ENCODE results near the gene GALNT9. TPM values are rescaled to one million over a fixed set of nuclear protein-coding genes. Genes with fewer than 3 reads are reported as not detected.

Gene GALNT9
- total RNA-seq, 4 donors from 2014 or later: not detected

DNA sequence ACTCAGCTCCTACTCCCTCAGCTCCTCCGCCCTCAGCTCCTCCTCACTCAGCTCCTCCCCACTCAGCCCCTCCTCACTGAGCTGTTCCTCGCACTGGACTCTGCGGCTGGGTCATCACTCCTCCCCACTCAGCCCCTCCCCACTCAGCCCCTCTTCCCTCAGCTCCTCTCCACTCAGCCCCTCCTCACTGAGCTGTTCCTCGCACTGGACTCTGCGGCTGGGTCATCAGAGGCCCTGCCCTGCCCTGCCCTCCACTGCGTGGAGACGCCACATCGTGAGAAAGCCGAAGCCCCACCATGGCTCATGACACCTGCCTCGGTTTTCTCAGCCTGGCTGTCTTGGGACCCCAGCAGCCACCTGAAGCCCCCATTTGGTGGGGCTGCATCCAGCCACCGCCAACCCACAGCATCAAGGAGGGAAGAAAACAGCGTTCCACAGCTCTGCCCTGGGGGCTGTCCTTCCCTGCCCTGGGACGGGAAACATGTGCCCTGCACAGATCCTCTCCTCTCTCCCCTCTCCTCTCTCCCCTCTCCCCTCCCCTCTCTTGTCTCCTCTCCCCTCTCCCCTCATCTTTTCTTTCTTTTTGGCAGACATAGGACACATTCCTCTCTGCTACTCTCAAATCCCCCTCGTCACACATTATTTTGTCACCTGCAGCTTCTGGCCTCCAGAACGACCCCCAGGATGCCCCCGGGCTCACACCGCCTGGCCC is 167.4 kb downstream of the GALNT9 start:
- WGBS, 2 donors: 31 to 45% methylated on average over 17 of the region's 17 CpGs
- TF ChIP-seq POLR2A (IDR thresholded peaks at IDR 0.05): no peak
- TF ChIP-seq, protein P1, sequence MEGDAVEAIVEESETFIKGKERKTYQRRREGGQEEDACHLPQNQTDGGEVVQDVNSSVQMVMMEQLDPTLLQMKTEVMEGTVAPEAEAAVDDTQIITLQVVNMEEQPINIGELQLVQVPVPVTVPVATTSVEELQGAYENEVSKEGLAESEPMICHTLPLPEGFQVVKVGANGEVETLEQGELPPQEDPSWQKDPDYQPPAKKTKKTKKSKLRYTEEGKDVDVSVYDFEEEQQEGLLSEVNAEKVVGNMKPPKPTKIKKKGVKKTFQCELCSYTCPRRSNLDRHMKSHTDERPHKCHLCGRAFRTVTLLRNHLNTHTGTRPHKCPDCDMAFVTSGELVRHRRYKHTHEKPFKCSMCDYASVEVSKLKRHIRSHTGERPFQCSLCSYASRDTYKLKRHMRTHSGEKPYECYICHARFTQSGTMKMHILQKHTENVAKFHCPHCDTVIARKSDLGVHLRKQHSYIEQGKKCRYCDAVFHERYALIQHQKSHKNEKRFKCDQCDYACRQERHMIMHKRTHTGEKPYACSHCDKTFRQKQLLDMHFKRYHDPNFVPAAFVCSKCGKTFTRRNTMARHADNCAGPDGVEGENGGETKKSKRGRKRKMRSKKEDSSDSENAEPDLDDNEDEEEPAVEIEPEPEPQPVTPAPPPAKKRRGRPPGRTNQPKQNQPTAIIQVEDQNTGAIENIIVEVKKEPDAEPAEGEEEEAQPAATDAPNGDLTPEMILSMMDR (IDR thresholded peaks at IDR 0.05): no peak
- H3K4me1 ChIP-seq: peaks cover 12 to 20% (median 17%) of the 10 kb centered on the region in 3 donors
- intact Hi-C loops (cut with DNase I): no loop called here
- no peaks in the 10 kb centered on the region for H3K9me3 ChIP-seq
- peaks cover 0 to 29% (median 0%) of the 10 kb centered on the region in 4 donors for H3K27me3 ChIP-seq
- peak overlapping the region in 1 of 4 donors; percentile 51 for H3K4me3 ChIP-seq
- H3K27ac ChIP-seq: no peak overlapping the region
- no peak for DNase-seq
- H3K36me3 ChIP-seq: peaks cover 0 to 5% (median 0%) of the 10 kb centered on the region in 3 donors

DNA sequence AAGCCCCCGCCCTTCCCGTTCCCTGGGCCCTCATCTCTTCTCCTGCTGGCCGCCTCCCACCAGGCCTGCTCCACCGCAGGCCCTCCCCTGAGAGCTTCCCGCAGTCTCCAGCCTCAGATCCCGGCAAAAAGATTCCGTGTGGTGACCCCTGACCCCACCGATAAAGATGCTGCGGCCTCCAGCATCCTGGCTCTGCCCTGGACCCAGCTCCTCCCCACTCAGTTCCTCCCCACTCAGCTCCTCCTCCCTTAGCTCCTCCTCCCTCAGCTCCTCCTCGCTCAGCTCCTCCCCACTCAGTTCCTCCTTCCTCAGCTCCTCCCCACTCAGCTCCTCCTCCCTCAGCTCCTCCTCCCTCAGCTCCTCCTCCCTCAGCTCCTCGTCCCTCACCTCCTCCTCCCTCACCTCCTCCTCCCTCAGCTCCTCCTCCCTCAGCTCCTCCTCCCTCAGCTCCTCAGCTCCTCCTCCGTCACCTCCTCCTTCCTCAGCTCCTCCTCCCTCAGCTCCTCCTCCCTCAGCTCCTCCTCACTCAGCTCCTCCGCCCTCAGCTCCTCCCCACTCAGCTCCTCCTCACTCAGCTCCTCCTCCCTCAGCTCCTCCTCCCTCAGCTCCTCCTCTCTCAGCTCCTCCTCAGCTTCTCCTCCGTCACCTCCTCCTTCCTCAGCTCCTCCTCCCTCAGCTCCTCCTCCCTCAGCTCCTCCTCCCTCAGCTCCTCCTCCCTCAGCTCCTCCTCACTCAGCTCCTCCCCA is 168.2 kb downstream of the GALNT9 start:
- Histone ChIP-seq H3K27me3 (peaks cover 0 to 29% (median 0%) of the 10 kb centered on the region in 4 donors), H3K4me1 (peaks cover 12 to 20% (median 17%) of the 10 kb centered on the region in 3 donors), H3K36me3 (peaks cover 0 to 5% (median 0%) of the 10 kb centered on the region in 3 donors), H3K9me3 (no peaks in the 10 kb centered on the region), H3K4me3 (no peak overlapping the region), H3K27ac (no peak overlapping the region)
- intact Hi-C loops (cut with DNase I): no loop called here
- WGBS, 2 donors: 58 to 69% methylated on average over 8 to 10 of the region's 14 CpGs
- DNase-seq: no peak
- TF ChIP-seq POLR2A (IDR thresholded peaks at IDR 0.05): no peak
- TF ChIP-seq, protein P1 (IDR thresholded peaks at IDR 0.05): no peak

DNA sequence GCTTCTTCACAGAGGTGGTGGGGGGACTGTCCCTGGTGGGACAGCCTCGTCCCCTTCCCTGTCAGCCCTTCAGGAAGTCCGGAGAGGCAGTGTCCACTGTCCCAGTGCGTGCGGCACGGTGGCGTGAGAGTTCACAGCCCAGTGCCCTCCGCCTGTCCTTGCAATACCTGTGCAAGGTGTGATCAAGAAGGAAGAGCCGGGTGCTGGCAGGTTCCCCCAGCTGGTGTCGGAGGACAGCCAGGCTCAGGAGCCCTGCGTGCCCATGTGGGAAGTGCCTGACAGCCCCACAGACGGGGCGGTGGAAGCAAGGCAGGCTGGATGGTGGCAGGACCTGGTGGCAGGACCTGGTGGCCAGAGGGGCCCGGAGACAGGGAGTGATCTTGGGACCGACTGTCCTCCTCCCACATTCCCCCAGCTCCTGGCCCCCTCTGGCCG is 168.8 kb downstream of the GALNT9 start:
- TF ChIP-seq POLR2A (IDR thresholded peaks at IDR 0.05): no peak
- TF ChIP-seq, protein P1 (IDR thresholded peaks at IDR 0.05): no peak
- Histone ChIP-seq H3K27ac (no peak overlapping the region), H3K27me3 (peaks cover 0 to 29% (median 0%) of the 10 kb centered on the region in 4 donors), H3K4me3 (no peak overlapping the region), H3K36me3 (peaks cover 0 to 5% (median 0%) of the 10 kb centered on the region in 3 donors), H3K4me1 (peaks cover 12 to 20% (median 17%) of the 10 kb centered on the region in 3 donors), H3K9me3 (no peaks in the 10 kb centered on the region)
- intact Hi-C loops (cut with DNase I): no loop called here
- DNase-seq: no peak
- 93% methylated on average over 3 of the region's 15 CpGs; no CpG with 5 or more reads in 1 of the 2 donors for WGBS, 2 donors

DNA sequence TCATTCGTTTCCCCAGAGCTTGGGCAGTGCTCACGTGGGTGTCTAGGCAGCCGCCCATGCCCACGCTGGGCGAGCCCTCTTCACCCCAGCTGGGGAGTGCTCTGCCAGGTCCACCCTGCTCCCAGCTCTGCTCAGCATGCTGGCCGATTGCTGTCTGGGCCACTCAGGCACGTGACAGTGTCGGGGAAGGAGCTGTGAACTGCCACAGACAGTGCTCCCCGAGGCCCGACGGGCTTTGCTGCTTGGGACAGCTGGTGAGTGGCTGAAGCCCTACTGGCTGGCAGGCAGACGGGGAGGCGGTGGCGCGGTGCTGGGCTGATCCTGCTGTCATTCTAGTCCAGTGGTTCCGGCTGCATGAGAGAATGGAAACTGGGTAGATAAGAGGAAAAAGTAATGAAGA is 169.4 kb downstream of the GALNT9 start:
- TF ChIP-seq POLR2A (IDR thresholded peaks at IDR 0.05): no peak
- TF ChIP-seq, protein P1 (IDR thresholded peaks at IDR 0.05): no peak
- Histone ChIP-seq H3K27ac (no peak overlapping the region), H3K4me3 (no peak overlapping the region), H3K9me3 (no peaks in the 10 kb centered on the region), H3K27me3 (peaks cover 0 to 29% (median 0%) of the 10 kb centered on the region in 4 donors), H3K4me1 (peaks cover 12 to 20% (median 17%) of the 10 kb centered on the region in 3 donors), H3K36me3 (peaks cover 0 to 5% (median 0%) of the 10 kb centered on the region in 3 donors)
- WGBS, 2 donors: 74 to 91% methylated on average over 6 to 8 of the region's 16 CpGs
- intact Hi-C loops (cut with DNase I): no loop called here
- DNase-seq: no peak
